Osteoblast (primary cell): ENCODE measurements around the gene FNDC5. TPM values are rescaled to one million over a fixed set of nuclear protein-coding genes. Genes with fewer than 3 reads are reported as not detected.

Experiments
- DNase-seq: peaks from one replicate; pipeline ENCODE4 v3.0.0; 2011; ENCODE audit warnings: low spot score, mixed read lengths; ENCODE audit not compliant: insufficient read length; ENCODE audit errors: missing footprints
- H2AFZ ChIP-seq: 2 replicates; pipeline ENCODE4 v1.6.0; 2011; ENCODE audit warnings: mild to moderate bottlenecking, low read length
- H3K27ac ChIP-seq: 2 replicates; pipeline ENCODE4 v1.5.1; 2011; ENCODE audit warnings: mild to moderate bottlenecking, low read depth, low read length, moderate library complexity
- H3K27me3 ChIP-seq: 2 replicates; pipeline ENCODE4 v1.6.0; 2012; ENCODE audit warnings: mild to moderate bottlenecking, control low read depth, inconsistent platforms, low read length, moderate library complexity; ENCODE audit not compliant: insufficient read depth
- H3K36me3 ChIP-seq: 2 replicates; pipeline ENCODE4 v1.5.1; 2011; ENCODE audit warnings: mild to moderate bottlenecking, low read length, control low read depth, moderate library complexity; ENCODE audit not compliant: insufficient read depth
- H3K4me1 ChIP-seq: 2 replicates; pipeline ENCODE4 v1.5.1; 2011; ENCODE audit warnings: mild to moderate bottlenecking, low read length, control low read depth, moderate library complexity; ENCODE audit not compliant: insufficient read depth
- H3K4me2 ChIP-seq: 2 replicates; pipeline ENCODE4 v1.6.0; 2011; ENCODE audit warnings: mild to moderate bottlenecking, low read length; ENCODE audit not compliant: insufficient read depth
- H3K4me3 ChIP-seq: fragments of 200-600 bp; sonication (generic); 3 replicates; pipeline ENCODE4 v1.5.1; 2012; ENCODE audit warnings: mild to moderate bottlenecking, low read length, inconsistent platforms; ENCODE audit not compliant: insufficient read depth
- H3K79me2 ChIP-seq: 2 replicates; pipeline ENCODE4 v1.6.0; 2012; ENCODE audit warnings: mild to moderate bottlenecking, low read length, control low read depth, inconsistent platforms; ENCODE audit not compliant: insufficient read depth
- H3K9me3 ChIP-seq: 2 replicates; pipeline ENCODE4 v1.5.1; 2011; ENCODE audit warnings: low read depth, low read length, control low read depth
- H4K20me1 ChIP-seq: 2 replicates; pipeline ENCODE4 v1.6.0; 2012; ENCODE audit warnings: mild to moderate bottlenecking, low read length, control low read depth; ENCODE audit not compliant: insufficient read depth
- total RNA-seq: library from RNA; depleted of rRNA; stranded (reverse); fragments of >200 nt; gene quantifications from 2 replicates; pipeline ENCODE4 v1.2.3, GENCODE V29; 2012
- TF ChIP-seq, protein P1 (sequence below): IDR thresholded peaks from 2 replicates; pipeline ENCODE4 v1.5.1; 2011; ENCODE audit warnings: mild to moderate bottlenecking, low read depth, low read length, moderate library complexity; ENCODE audit errors: extremely low read depth

Gene FNDC5
- total RNA-seq, 1 donor: 0.36 TPM

DNA sequence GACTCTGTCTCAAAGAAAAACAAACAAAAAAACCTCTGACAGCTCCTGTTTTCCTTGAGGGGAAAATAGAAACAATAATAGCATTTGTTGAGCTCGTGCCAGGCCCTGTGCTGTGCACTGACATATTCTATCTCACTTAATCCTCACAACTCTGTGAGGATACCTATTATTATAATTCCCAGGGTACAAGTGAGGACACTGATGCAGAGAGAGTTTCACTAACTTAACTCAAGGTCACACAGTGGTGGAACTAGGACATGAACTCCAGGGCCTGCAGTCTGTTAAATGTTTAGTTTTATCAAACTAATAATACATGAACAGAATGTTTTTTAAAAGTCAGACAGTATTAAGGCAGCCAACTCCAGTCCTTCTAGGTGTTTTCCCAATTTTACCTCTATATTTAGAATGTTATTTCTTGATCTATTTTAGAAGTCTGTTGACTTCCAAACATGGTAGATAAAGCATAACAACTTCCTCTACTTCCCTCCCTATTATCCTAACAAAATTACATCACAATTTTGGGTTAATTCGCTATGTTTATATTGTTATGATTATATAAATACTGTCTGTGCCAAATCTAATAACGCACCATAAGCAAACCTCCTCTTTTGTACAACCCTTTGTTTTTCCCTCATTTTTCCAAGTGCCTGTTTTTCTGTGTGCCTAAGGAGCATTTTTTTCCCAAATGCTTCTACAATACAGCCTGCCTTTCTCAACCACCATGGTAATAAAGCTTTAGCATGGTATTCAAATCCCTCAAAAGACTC is 4.9 kb downstream of the FNDC5 start:
- Histone ChIP-seq H3K79me2 (no peaks in the 10 kb centered on the region), H3K27me3 (peaks cover 7% of the 10 kb centered on the region), H4K20me1 (no peaks in the 10 kb centered on the region), H3K4me1 (peaks cover 12% of the 10 kb centered on the region), H3K36me3 (no peaks in the 10 kb centered on the region), H3K4me2 (no peak overlapping the region), H2AFZ (no peak overlapping the region), H3K27ac (no peak overlapping the region), H3K9me3 (no peaks in the 10 kb centered on the region), H3K4me3 (no peak overlapping the region)
- TF ChIP-seq, protein P1, sequence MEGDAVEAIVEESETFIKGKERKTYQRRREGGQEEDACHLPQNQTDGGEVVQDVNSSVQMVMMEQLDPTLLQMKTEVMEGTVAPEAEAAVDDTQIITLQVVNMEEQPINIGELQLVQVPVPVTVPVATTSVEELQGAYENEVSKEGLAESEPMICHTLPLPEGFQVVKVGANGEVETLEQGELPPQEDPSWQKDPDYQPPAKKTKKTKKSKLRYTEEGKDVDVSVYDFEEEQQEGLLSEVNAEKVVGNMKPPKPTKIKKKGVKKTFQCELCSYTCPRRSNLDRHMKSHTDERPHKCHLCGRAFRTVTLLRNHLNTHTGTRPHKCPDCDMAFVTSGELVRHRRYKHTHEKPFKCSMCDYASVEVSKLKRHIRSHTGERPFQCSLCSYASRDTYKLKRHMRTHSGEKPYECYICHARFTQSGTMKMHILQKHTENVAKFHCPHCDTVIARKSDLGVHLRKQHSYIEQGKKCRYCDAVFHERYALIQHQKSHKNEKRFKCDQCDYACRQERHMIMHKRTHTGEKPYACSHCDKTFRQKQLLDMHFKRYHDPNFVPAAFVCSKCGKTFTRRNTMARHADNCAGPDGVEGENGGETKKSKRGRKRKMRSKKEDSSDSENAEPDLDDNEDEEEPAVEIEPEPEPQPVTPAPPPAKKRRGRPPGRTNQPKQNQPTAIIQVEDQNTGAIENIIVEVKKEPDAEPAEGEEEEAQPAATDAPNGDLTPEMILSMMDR: no peak
- DNase-seq: no peak

DNA sequence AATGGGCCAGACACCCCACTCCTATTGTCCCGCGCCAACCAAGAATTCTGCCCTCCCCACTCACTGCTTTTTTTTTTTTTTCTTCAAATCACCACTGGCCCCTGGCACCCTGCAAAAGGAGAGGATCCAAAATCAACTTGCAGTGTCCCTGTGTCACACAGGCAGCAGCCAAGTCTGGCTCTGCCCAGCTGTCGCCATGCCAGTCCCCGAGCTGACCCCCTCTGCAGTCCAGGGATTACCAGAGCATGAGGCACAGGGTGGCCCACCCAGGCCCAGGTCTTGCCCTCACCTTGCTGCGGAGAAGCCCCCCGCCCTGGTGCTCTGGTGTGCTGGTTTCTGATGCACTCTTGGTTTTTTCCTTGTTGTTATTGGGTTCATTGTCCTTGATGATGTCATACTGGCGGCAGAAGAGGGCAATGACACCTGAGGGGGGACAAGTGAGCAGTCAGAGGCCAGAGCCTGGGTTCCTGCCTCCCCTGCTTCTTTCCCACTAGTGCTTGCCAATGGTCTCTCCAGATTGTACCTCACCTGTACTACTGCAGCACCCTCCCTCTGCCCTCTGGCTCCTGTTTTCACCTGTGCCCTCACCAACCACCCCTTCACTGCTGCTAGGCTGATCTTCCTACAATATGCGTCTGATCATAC is 6.2 kb downstream of the FNDC5 start:
- Histone ChIP-seq H3K4me2 (no peak overlapping the region), H3K4me1 (peaks cover 10% of the 10 kb centered on the region), H3K36me3 (no peaks in the 10 kb centered on the region), H3K4me3 (no peak overlapping the region), H4K20me1 (no peaks in the 10 kb centered on the region), H3K79me2 (no peaks in the 10 kb centered on the region), H3K9me3 (no peaks in the 10 kb centered on the region), H2AFZ (no peak overlapping the region), H3K27ac (no peak overlapping the region), H3K27me3 (no peaks in the 10 kb centered on the region)
- TF ChIP-seq, protein P1: no peak
- DNase-seq: no peak

- peaks cover 10% of the 10 kb centered on the region for H3K4me1 ChIP-seq
- no peak overlapping the region for H2AFZ ChIP-seq
- no peaks in the 10 kb centered on the region for H4K20me1 ChIP-seq
- TF ChIP-seq, protein P1: no peak
- no peak overlapping the region for H3K4me3 ChIP-seq
- H3K27me3 ChIP-seq: no peaks in the 10 kb centered on the region
- peaks cover 2% of the 10 kb centered on the region for H3K36me3 ChIP-seq
- no peak overlapping the region for H3K4me2 ChIP-seq
- H3K79me2 ChIP-seq: no peaks in the 10 kb centered on the region
- no peaks in the 10 kb centered on the region for H3K9me3 ChIP-seq
- H3K27ac ChIP-seq: no peak overlapping the region
- peak; percentile 72 for DNase-seq
These were observed 6.8 kb downstream of the FNDC5 start for GRCh38 chr1:32863881-32864245.

DNA sequence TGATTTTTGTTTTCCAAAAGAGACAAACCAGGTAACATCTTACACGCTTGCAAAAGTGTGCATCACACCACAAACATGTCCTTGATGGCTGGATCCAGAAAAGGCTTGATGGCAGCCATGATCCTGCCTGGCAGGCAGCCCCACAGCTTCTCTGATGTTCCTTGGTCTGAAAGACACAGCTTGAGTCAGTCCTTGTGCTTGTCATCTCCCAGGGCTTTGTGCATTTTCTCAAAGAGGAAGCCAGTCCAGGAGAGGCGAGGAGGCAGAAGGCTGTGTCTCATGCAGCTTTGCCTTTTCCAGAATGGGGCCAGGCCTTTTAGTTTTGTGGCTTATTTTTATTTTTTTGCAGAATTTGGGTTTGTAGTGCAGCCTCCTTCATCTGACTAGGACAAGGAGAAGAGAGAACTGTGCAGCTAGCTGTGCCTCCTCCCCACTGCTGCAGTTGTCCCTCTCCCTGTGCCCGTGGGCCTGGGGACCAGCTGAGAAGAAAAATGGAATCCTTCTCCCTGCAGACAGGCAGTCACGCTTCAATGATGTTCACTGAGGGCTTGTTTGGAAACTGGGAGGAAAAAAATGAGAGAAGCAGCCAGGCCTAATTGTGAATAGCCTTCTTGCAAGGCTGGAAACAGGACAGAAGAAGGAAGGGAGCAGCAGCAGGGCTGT is 7.4 kb downstream of the FNDC5 start:
- no peak for DNase-seq
- no peaks in the 10 kb centered on the region for H3K79me2 ChIP-seq
- no peaks in the 10 kb centered on the region for H3K27me3 ChIP-seq
- H4K20me1 ChIP-seq: no peaks in the 10 kb centered on the region
- H3K4me2 ChIP-seq: no peak overlapping the region
- no peak overlapping the region for H3K4me3 ChIP-seq
- no peak overlapping the region for H3K27ac ChIP-seq
- no peaks in the 10 kb centered on the region for H3K9me3 ChIP-seq
- peaks cover 10% of the 10 kb centered on the region for H3K4me1 ChIP-seq
- H3K36me3 ChIP-seq: peaks cover 7% of the 10 kb centered on the region
- no peak overlapping the region for H2AFZ ChIP-seq
- TF ChIP-seq, protein P1: no peak
